Measurements from ENCODE around the gene SAG.

GRCh38 chr2:233353769-233354499 is 46.3 kb downstream of the SAG start, which contains the start of gene DGKD:
- TF ChIP-seq CTCF (IDR thresholded peaks at IDR 0.05) (peak in 2 of 4 experiments; percentile 21 to 59), POLR2A (IDR thresholded peaks at IDR 0.05) (no peak), EP300 (IDR thresholded peaks at IDR 0.05) (no peak), POLR2AphosphoS5 (IDR thresholded peaks at IDR 0.05) (no peak)
